HEK293 (cell line): ENCODE results near the gene PTCD1.

Experiments
- EGR2 ChIP-seq: fragments of 450-650 bp; formaldehyde crosslinking; IDR thresholded peaks from 2 replicates; pipeline ENCODE4 v1.5.1; 2016; ENCODE audit warnings: low read depth, missing biosample characterization, missing genetic modification characterization
- HOXD13 ChIP-seq: sonication (generic); formaldehyde crosslinking; IDR thresholded peaks from 2 replicates; pipeline ENCODE4 v1.8.0; 2022; ENCODE audit warnings: missing genetic modification reagents, borderline replicate concordance
- INSM2 ChIP-seq: fragments of 450-650 bp; formaldehyde crosslinking; IDR thresholded peaks from 2 replicates; pipeline ENCODE4 v1.5.1; 2016; ENCODE audit warnings: missing biosample characterization, missing genetic modification characterization
- KLF1 ChIP-seq: fragments of 450-650 bp; formaldehyde crosslinking; IDR thresholded peaks from 2 replicates; pipeline ENCODE4 v1.5.1; 2016; ENCODE audit warnings: missing biosample characterization, missing genetic modification characterization
- SCRT1 ChIP-seq: fragments of 450-650 bp; formaldehyde crosslinking; IDR thresholded peaks from 2 replicates; pipeline ENCODE4 v1.5.1; 2016; ENCODE audit warnings: missing biosample characterization, missing genetic modification characterization, borderline replicate concordance
- SP3 ChIP-seq: fragments of 450-650 bp; formaldehyde crosslinking; IDR thresholded peaks from 2 replicates; pipeline ENCODE4 v1.5.1; 2016; ENCODE audit warnings: missing biosample characterization, missing genetic modification characterization
- SP7 ChIP-seq: fragments of 450-650 bp; formaldehyde crosslinking; IDR thresholded peaks from 2 replicates; pipeline ENCODE4 v1.5.1; 2016; ENCODE audit warnings: missing biosample characterization, missing genetic modification characterization
- TCF7L2 ChIP-seq: IDR thresholded peaks from 2 replicates; pipeline ENCODE4 v1.6.1; 2011; ENCODE audit warnings: low read depth, mild to moderate bottlenecking, inconsistent platforms, low read length, moderate library complexity, borderline replicate concordance
- ZBTB17 ChIP-seq: fragments of 450-650 bp; formaldehyde crosslinking; IDR thresholded peaks from 2 replicates; pipeline ENCODE4 v1.5.1; 2016; ENCODE audit warnings: missing biosample characterization, missing genetic modification characterization
- ZNF140 ChIP-seq: fragments of 450-650 bp; formaldehyde crosslinking; IDR thresholded peaks from 2 replicates; pipeline ENCODE4 v1.5.1; 2016; ENCODE audit warnings: missing biosample characterization, missing genetic modification characterization
- ZNF175 ChIP-seq: fragments of 450-650 bp; formaldehyde crosslinking; IDR thresholded peaks from 2 replicates; pipeline ENCODE4 v1.5.1; 2016; ENCODE audit warnings: missing biosample characterization, missing genetic modification characterization
- ZNF335 ChIP-seq: fragments of 450-650 bp; formaldehyde crosslinking; conservative IDR thresholded peaks from 2 replicates; pipeline ENCODE4 v1.5.1; 2016; ENCODE audit warnings: missing biosample characterization, missing genetic modification characterization
- ZNF354C ChIP-seq: fragments of 450-650 bp; formaldehyde crosslinking; IDR thresholded peaks from 2 replicates; pipeline ENCODE4 v1.5.1; 2016; ENCODE audit warnings: missing biosample characterization, missing genetic modification characterization, low read depth, borderline replicate concordance
- ZNF423 ChIP-seq: fragments of 450-650 bp; formaldehyde crosslinking; IDR thresholded peaks from 2 replicates; pipeline ENCODE4 v1.5.1; 2016; ENCODE audit warnings: missing biosample characterization, missing genetic modification characterization
- ZNF48 ChIP-seq: fragments of 450-650 bp; formaldehyde crosslinking; IDR thresholded peaks from 2 replicates; pipeline ENCODE4 v1.5.1; 2016; ENCODE audit warnings: missing biosample characterization, missing genetic modification characterization
- ZNF501 ChIP-seq: fragments of 450-650 bp; formaldehyde crosslinking; IDR thresholded peaks from 2 replicates; pipeline ENCODE4 v1.5.1; 2016; ENCODE audit warnings: missing biosample characterization, missing genetic modification characterization
- ZNF555 ChIP-seq: fragments of 450-650 bp; formaldehyde crosslinking; conservative IDR thresholded peaks from 2 replicates; pipeline ENCODE4 v1.5.1; 2017; ENCODE audit warnings: missing biosample characterization, mild to moderate bottlenecking, missing genetic modification characterization, inconsistent platforms
- ZNF600 ChIP-seq: fragments of 450-650 bp; formaldehyde crosslinking; IDR thresholded peaks from 2 replicates; pipeline ENCODE4 v1.5.1; 2016; ENCODE audit warnings: missing biosample characterization, missing genetic modification characterization
- ZNF654 ChIP-seq: fragments of 450-650 bp; formaldehyde crosslinking; IDR thresholded peaks from 2 replicates; pipeline ENCODE4 v1.5.1; 2016; ENCODE audit warnings: low read depth, missing biosample characterization, missing genetic modification characterization
- ZNF707 ChIP-seq: fragments of 450-650 bp; formaldehyde crosslinking; IDR thresholded peaks from 2 replicates; pipeline ENCODE4 v1.5.1; 2016; ENCODE audit warnings: missing biosample characterization, missing genetic modification characterization
- ZNF768 ChIP-seq: fragments of 450-650 bp; formaldehyde crosslinking; IDR thresholded peaks from 2 replicates; pipeline ENCODE4 v1.5.1; 2018; ENCODE audit warnings: missing biosample characterization, mild to moderate bottlenecking, missing genetic modification characterization
- ZNF777 ChIP-seq: fragments of 450-650 bp; formaldehyde crosslinking; IDR thresholded peaks from 2 replicates; pipeline ENCODE4 v1.5.1; 2017; ENCODE audit warnings: missing biosample characterization, missing genetic modification characterization, borderline replicate concordance
- ZNF843 ChIP-seq: fragments of 450-650 bp; formaldehyde crosslinking; IDR thresholded peaks from 2 replicates; pipeline ENCODE4 v1.5.1; 2016; ENCODE audit warnings: missing biosample characterization, missing genetic modification characterization
- ZSCAN16 ChIP-seq: fragments of 450-650 bp; formaldehyde crosslinking; IDR thresholded peaks from 2 replicates; pipeline ENCODE4 v1.5.1; 2016; ENCODE audit warnings: missing biosample characterization, missing genetic modification characterization
- ZSCAN30 ChIP-seq: fragments of 450-650 bp; IDR thresholded peaks from 2 replicates; pipeline ENCODE4 v1.5.1; 2018; ENCODE audit warnings: missing biosample characterization, mild to moderate bottlenecking, missing genetic modification characterization, moderate library complexity
- ZXDB ChIP-seq: fragments of 450-650 bp; formaldehyde crosslinking; IDR thresholded peaks from 2 replicates; pipeline ENCODE4 v1.5.1; 2016; ENCODE audit warnings: missing biosample characterization, missing genetic modification characterization
- TF ChIP-seq, protein P1 (sequence below): fragments of 450-650 bp; formaldehyde crosslinking; IDR thresholded peaks from 2 replicates; pipeline ENCODE4 v1.5.1; 2016; ENCODE audit warnings: missing biosample characterization, missing genetic modification characterization
- TF ChIP-seq, protein P2 (sequence below): fragments of 450-650 bp; formaldehyde crosslinking; IDR thresholded peaks from 2 replicates; pipeline ENCODE4 v1.5.1; 2016; ENCODE audit warnings: missing biosample characterization, missing genetic modification characterization, low read depth
- TF ChIP-seq, protein P3 (sequence below): IDR thresholded peaks from 2 replicates; pipeline ENCODE4 v1.6.1; 2011; ENCODE audit warnings: mild to moderate bottlenecking, low read depth, low read length, borderline replicate concordance
- TF ChIP-seq, protein P4 (sequence below): fragments of 450-650 bp; IDR thresholded peaks from 2 replicates; pipeline ENCODE4 v1.5.1; 2018; ENCODE audit warnings: missing biosample characterization, missing genetic modification characterization

PTCD1 gene

GRCh38 chr7:99374111-99375064, 64.2 kb downstream of the PTCD1 start, which contains the start of gene ARPC1B (continued):
- no peak; the same call in 1 of the 2 replicates for TF ChIP-seq ZNF501 (tag by site-specific recombination)
- no peak for TF ChIP-seq ZNF768 (tag by site-specific recombination)
- TF ChIP-seq ZNF600 (tag by site-specific recombination): no peak
- TF ChIP-seq INSM2 (tag by site-specific recombination): no peak
- no peak for TF ChIP-seq ZNF175
- TF ChIP-seq ZNF140 (tag by site-specific recombination): no peak
- no peak for TF ChIP-seq EGR2 (tag by site-specific recombination)
- TF ChIP-seq, protein P1, sequence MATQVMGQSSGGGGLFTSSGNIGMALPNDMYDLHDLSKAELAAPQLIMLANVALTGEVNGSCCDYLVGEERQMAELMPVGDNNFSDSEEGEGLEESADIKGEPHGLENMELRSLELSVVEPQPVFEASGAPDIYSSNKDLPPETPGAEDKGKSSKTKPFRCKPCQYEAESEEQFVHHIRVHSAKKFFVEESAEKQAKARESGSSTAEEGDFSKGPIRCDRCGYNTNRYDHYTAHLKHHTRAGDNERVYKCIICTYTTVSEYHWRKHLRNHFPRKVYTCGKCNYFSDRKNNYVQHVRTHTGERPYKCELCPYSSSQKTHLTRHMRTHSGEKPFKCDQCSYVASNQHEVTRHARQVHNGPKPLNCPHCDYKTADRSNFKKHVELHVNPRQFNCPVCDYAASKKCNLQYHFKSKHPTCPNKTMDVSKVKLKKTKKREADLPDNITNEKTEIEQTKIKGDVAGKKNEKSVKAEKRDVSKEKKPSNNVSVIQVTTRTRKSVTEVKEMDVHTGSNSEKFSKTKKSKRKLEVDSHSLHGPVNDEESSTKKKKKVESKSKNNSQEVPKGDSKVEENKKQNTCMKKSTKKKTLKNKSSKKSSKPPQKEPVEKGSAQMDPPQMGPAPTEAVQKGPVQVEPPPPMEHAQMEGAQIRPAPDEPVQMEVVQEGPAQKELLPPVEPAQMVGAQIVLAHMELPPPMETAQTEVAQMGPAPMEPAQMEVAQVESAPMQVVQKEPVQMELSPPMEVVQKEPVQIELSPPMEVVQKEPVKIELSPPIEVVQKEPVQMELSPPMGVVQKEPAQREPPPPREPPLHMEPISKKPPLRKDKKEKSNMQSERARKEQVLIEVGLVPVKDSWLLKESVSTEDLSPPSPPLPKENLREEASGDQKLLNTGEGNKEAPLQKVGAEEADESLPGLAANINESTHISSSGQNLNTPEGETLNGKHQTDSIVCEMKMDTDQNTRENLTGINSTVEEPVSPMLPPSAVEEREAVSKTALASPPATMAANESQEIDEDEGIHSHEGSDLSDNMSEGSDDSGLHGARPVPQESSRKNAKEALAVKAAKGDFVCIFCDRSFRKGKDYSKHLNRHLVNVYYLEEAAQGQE (tag by site-specific recombination): no peak
- TF ChIP-seq ZNF335: peak; percentile 58
- TF ChIP-seq ZNF707: no peak
- no peak for TF ChIP-seq ZNF654
- TF ChIP-seq SCRT1 (tag by site-specific recombination): no peak
- peak; percentile 64 for TF ChIP-seq KLF1 (tag by site-specific recombination)
- TF ChIP-seq ZBTB17 (tag by site-specific recombination): peak; percentile 62; the same call in 1 of the 2 replicates
- TF ChIP-seq ZNF843 (tag by site-specific recombination): no peak
- TF ChIP-seq, protein P2, sequence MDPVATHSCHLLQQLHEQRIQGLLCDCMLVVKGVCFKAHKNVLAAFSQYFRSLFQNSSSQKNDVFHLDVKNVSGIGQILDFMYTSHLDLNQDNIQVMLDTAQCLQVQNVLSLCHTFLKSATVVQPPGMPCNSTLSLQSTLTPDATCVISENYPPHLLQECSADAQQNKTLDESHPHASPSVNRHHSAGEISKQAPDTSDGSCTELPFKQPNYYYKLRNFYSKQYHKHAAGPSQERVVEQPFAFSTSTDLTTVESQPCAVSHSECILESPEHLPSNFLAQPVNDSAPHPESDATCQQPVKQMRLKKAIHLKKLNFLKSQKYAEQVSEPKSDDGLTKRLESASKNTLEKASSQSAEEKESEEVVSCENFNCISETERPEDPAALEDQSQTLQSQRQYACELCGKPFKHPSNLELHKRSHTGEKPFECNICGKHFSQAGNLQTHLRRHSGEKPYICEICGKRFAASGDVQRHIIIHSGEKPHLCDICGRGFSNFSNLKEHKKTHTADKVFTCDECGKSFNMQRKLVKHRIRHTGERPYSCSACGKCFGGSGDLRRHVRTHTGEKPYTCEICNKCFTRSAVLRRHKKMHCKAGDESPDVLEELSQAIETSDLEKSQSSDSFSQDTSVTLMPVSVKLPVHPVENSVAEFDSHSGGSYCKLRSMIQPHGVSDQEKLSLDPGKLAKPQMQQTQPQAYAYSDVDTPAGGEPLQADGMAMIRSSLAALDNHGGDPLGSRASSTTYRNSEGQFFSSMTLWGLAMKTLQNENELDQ: no peak
- TF ChIP-seq, protein P3, sequence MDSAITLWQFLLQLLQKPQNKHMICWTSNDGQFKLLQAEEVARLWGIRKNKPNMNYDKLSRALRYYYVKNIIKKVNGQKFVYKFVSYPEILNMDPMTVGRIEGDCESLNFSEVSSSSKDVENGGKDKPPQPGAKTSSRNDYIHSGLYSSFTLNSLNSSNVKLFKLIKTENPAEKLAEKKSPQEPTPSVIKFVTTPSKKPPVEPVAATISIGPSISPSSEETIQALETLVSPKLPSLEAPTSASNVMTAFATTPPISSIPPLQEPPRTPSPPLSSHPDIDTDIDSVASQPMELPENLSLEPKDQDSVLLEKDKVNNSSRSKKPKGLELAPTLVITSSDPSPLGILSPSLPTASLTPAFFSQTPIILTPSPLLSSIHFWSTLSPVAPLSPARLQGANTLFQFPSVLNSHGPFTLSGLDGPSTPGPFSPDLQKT: no peak
- no peak for TF ChIP-seq ZNF555 (tag by site-specific recombination)
- 0 out of 2 replicates have a peak, but pooled peaks have one; percentile 24 for TF ChIP-seq ZSCAN30 (tag by site-specific recombination)
- TF ChIP-seq HOXD13 (CRISPR knock-in tag): no peak
- no peak for TF ChIP-seq ZNF48
- TF ChIP-seq ZNF354C (tag by site-specific recombination): no peak
- TF ChIP-seq SP7: 0 out of 2 replicates have a peak, but pooled peaks have one; percentile 28
- 0 out of 2 replicates have a peak, but pooled peaks have one; percentile 35 for TF ChIP-seq ZSCAN16 (tag by site-specific recombination)
- 0 out of 2 replicates have a peak, but pooled peaks have one; percentile 8 for TF ChIP-seq ZNF423 (tag by site-specific recombination)
- TF ChIP-seq, protein P4, sequence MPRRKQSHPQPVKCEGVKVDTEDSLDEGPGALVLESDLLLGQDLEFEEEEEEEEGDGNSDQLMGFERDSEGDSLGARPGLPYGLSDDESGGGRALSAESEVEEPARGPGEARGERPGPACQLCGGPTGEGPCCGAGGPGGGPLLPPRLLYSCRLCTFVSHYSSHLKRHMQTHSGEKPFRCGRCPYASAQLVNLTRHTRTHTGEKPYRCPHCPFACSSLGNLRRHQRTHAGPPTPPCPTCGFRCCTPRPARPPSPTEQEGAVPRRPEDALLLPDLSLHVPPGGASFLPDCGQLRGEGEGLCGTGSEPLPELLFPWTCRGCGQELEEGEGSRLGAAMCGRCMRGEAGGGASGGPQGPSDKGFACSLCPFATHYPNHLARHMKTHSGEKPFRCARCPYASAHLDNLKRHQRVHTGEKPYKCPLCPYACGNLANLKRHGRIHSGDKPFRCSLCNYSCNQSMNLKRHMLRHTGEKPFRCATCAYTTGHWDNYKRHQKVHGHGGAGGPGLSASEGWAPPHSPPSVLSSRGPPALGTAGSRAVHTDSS (tag by site-specific recombination): no peak
- peak; percentile 69; the same call in 1 of the 2 replicates for TF ChIP-seq ZNF777 (tag by site-specific recombination)
- TF ChIP-seq ZXDB (tag by site-specific recombination): no peak
- TF ChIP-seq SP3 (tag by site-specific recombination): peak; percentile 62
- no peak for TF ChIP-seq TCF7L2
